ENCODE data around the gene CD48.
"Not testable (repeated sequence)": the region's sequence is repeated elsewhere in the genome, so short reads cannot be mapped to it uniquely, and the experiment has no call there.

Gene CD48

GRCh38 chr1:160741612-160742348 lies 30.2 kb upstream of the CD48 start:
- no peak for DNase-seq (ENCODE audit: low read depth in 2 of 2)

- no peak for DNase-seq (ENCODE audit: low read depth in 2 of 2)
Observed at GRCh38 chr1:160741092-160741501, 29.5 kb upstream of the CD48 start.

- no peak for DNase-seq (ENCODE audit: low read depth in 2 of 2)
Observed at GRCh38 chr1:160740133-160740688, 28.6 kb upstream of the CD48 start.

- DNase-seq (ENCODE audit: low read depth in 2 of 2), result no peak
Observed at GRCh38 chr1:160739098-160739511, 27.5 kb upstream of the CD48 start, which contains the start of gene SLAMF7. Gene SLAMF7 (plus strand): TSS chr1:160739247. CDS start chr1:160739302, 55 bp downstream.

- DNase-seq (ENCODE audit: low read depth in 2 of 2), result no peak
Observed at GRCh38 chr1:160738271-160738670, 26.6 kb upstream of the CD48 start.

GRCh38 chr1:160734301-160734700 lies 22.7 kb upstream of the CD48 start:
- no peak for DNase-seq (ENCODE audit: low read depth in 2 of 2)

GRCh38 chr1:160733898-160734297 lies 22.3 kb upstream of the CD48 start:
- DNase-seq (ENCODE audit: low read depth in 2 of 2), result no peak

GRCh38 chr1:160731990-160732389 lies 20.4 kb upstream of the CD48 start:
- DNase-seq (ENCODE audit: low read depth in 2 of 2), result no peak

- DNase-seq (ENCODE audit: low read depth in 2 of 2), result not testable (repeated sequence)
Observed at GRCh38 chr1:160731564-160731963, 19.9 kb upstream of the CD48 start.

- no peak for DNase-seq (ENCODE audit: low read depth in 2 of 2)
Observed at GRCh38 chr1:160727316-160727640, 15.7 kb upstream of the CD48 start.

GRCh38 chr1:160726498-160727315 lies 15.1 kb upstream of the CD48 start:
- peak; percentile 5 to 8 for DNase-seq (ENCODE audit: low read depth in 2 of 2)

GRCh38 chr1:160726114-160726497 lies 14.5 kb upstream of the CD48 start:
- DNase-seq (ENCODE audit: low read depth in 2 of 2), result no peak

- no peak for DNase-seq (ENCODE audit: low read depth in 2 of 2)
Observed at GRCh38 chr1:160724465-160725242, 13.0 kb upstream of the CD48 start.

- DNase-seq (ENCODE audit: low read depth in 2 of 2), result no peak
Observed at GRCh38 chr1:160723332-160723731, 11.7 kb upstream of the CD48 start.

- DNase-seq (ENCODE audit: low read depth in 2 of 2), result no peak
Observed at GRCh38 chr1:160722726-160723125, 11.1 kb upstream of the CD48 start.

GRCh38 chr1:160721473-160721872 lies 9.9 kb upstream of the CD48 start:
- no peak for DNase-seq (ENCODE audit: low read depth in 2 of 2)

- DNase-seq (ENCODE audit: low read depth in 2 of 2), result no peak
Observed at GRCh38 chr1:160720356-160721085, 8.9 kb upstream of the CD48 start.

- no peak for DNase-seq (ENCODE audit: low read depth in 2 of 2)
Observed at GRCh38 chr1:160718210-160718609, 6.6 kb upstream of the CD48 start.

- no peak for DNase-seq (ENCODE audit: low read depth in 2 of 2)
Observed at GRCh38 chr1:160717306-160717705, 5.7 kb upstream of the CD48 start.

- no peak for DNase-seq (ENCODE audit: low read depth in 2 of 2)
Observed at GRCh38 chr1:160716013-160716412, 4.4 kb upstream of the CD48 start.

GRCh38 chr1:160714034-160714648 lies 2.5 kb upstream of the CD48 start:
- not testable (repeated sequence) for DNase-seq (ENCODE audit: low read depth in 2 of 2)
